Measurements from ENCODE around the gene FBXW4.
"Not testable (repeated sequence)": the region's sequence is repeated elsewhere in the genome, so short reads cannot be mapped to it uniquely, and the experiment has no call there.

FBXW4 gene

GRCh38 chr10:101653536-101653935 lies 41.4 kb downstream of the FBXW4 start:
- FAIRE-seq = no peak

DNA sequence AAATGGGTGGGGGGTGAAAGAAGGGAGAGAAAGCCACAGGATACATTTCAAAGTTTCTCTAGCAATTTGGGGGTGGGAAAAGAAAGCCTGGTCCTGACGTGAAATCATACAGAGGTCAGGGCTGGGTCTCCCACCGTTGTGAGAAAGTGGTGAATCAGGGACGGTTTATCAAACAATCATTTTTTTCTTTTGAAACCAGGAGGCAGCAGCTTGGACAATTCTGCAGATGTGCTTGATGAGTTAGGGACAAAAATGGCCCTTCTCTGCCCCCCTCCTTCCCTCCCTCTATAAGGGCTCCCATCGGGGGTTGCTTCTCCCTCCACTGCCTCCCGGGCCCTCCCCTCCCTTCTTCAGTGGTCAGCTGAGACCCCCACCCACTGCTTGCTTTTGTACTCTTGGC lies 43.6 kb downstream of the FBXW4 start:
- no peak for FAIRE-seq

DNA sequence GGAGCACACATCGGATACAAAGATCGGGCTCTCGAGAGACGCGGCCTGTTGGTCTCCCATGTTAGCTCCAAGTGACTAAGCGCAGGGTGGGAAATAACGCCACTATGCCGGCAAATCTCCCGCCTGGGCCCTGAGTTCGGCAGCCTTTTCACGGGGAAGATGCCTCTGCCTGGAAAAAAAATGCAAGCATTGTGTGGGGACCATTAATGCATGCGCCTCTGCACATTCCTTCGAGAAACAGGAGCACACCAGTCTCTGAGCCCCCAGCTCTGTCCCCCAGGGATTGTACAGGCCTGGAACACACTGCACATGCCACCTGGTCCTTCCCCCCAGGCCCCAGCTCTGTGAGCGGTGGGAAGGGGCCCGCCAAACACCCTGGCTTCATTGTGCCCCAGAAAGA lies 44.1 kb downstream of the FBXW4 start:
- no peak for FAIRE-seq

- no peak for FAIRE-seq
Measured at GRCh38 chr10:101649525-101650085, 45.4 kb downstream of the FBXW4 start.

- FAIRE-seq = no peak
Measured at GRCh38 chr10:101647255-101647654, 47.7 kb downstream of the FBXW4 start.

DNA sequence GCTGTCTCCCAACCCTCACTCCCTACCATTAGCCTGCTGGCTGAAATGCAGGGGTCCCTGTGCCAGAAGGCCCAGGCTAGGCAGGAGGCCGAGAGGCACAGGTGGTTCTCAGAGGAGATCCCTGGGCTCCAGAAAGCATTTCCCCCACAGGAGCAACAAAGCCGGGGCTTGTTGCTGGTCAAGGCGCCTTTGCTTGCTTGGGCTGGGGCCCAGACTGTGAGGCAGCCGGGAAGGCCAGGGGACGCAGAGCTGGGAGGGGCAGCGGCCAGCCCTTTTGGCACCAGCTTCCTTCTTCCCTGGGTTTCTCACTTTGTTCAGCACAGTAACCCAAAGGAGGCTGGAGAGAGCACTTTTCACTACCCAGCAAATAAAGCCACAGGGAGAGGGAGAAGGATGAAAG lies 48.6 kb downstream of the FBXW4 start:
- no peak for FAIRE-seq

GRCh38 chr10:101645659-101646058 lies 49.3 kb downstream of the FBXW4 start:
- FAIRE-seq = no peak

- no peak for FAIRE-seq
Measured at GRCh38 chr10:101644002-101644401, 51.0 kb downstream of the FBXW4 start.

- no peak for FAIRE-seq
Measured at GRCh38 chr10:101643546-101643945, 51.4 kb downstream of the FBXW4 start.

DNA sequence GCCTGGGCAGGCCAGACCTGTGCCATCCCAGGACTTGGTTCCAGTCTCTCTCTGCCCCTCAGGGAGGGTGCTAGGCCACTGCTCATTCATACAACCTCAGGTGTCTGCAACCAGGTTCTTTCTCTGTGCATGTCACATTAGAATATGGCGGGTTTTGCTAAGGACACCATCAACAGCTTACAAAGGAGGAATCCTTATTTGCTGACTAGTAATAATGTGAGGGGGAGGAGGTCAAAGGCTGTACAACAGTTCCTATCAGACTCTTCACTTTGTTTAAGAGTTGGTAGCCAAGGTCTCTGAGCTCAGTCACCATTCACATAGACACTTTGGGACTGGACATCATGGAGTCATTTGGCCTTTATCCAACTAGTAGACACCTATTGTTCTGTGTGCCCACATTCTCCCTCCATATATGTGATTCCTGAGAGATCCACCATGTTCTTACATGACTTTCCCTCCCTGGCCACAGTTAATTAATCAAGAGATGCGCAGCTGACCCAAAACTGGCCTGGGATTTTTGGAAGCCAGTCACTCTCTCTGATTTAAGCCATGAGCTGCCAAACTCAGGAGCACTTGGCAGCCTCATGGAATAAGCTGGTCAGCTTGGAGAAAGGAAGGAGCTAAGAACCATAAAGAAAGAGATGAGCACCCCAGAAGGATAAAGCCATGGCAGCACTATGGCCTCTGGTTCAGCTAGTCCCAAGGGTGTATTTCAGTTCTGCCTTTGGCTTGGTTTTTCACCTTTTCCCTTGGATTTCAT lies 55.6 kb downstream of the FBXW4 start:
- no peak for FAIRE-seq

GRCh38 chr10:101633510-101633909 lies 61.5 kb downstream of the FBXW4 start:
- not testable (repeated sequence) for FAIRE-seq

- FAIRE-seq = no peak
Measured at GRCh38 chr10:101631821-101632475, 63.0 kb downstream of the FBXW4 start.

GRCh38 chr10:101630633-101630920 lies 64.4 kb downstream of the FBXW4 start:
- FAIRE-seq = no peak

DNA sequence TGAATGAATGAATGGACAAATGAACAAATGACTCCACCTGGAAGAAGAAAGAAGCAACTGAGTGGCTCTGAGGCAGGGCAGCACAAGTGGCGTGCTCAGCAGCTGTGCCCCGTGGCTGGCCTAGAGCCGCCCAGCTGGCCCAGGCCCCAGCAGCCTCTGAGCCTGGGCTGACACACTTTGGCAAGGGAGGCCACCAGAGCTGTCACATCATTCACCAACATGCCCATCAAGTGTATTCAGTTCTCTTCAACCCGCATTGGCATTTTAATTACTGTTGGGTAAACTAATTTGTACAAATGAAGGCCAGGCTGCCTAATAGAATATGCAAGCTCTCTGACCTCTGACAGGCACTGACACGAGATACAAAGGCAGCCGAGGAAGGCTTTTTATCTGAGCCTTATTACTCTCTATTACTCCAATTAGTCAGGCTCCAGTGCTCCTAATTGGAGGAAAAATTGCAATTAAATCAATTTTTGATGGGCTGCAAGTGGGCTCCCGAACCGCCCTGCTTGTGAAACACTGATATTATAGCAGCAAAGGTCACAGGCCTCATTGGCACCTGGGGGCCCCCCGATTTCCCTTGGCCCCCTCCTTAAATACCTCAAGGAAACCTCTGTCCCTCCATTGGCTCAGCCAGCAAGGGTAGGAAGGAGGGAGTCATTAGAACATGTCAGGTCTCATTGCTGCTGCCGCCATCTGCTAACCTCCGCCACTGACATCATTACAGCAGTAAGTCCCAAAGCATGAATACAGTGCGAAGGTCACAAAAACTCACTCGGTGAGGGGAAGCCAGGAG lies 64.9 kb downstream of the FBXW4 start:
- FAIRE-seq = no peak

DNA sequence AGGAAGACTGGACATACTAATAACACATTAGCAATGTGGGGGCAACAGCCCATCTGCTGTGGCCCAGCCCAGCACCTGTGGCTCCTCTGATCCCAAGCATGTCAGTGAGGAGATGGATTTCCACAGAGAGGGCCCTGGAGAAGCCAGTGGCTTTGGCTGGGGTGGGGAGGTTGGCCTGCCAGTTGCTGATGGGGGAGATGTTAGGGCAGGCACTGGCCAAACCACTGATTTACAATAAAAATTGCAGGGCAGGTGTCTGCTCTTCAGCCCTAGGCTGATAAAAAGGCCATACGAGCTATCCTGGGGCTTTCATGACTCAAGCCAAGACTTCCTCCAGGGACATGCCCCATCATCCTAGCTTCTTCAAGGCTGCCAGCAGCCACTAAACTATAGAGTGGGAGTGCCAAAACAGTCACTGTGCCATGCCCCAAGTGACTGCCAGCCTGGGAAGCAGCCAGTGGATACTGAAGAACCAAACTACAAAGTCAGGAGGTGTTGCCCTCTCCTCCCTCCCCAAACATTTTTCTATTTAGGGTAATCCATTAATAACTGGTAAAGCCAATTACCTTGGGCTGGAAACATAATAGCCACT lies 69.1 kb downstream of the FBXW4 start:
- no peak for FAIRE-seq

DNA sequence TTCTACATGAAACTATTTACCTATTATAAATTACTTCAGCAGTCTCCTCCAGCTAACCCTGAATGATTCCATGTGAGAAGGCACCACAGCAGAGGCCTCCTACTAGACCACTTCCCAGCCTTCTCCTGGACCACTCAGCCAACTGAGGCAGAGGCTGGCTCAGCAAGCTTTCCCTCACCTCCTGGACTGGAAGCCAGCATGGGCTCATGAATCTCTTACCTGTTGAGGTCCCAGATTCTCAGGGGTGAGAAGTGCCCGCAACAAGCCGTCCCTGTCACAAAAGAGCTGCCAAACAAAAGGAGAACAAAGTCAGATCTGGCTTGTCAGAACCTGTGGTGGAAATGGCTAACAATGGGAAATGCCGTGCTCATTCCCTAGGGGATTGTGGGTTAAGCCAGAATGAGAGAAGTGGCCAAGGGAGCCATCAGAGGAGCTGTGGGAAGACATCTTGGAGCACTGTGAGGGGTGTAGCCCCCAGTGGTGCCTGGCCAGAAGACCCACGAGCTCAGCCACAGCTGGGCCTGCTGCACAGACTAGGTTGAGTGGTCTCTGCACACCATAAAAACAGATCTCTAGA lies 70.4 kb downstream of the FBXW4 start:
- FAIRE-seq = no peak

- no peak for FAIRE-seq
Measured at GRCh38 chr10:101623528-101623927, 71.4 kb downstream of the FBXW4 start.

DNA sequence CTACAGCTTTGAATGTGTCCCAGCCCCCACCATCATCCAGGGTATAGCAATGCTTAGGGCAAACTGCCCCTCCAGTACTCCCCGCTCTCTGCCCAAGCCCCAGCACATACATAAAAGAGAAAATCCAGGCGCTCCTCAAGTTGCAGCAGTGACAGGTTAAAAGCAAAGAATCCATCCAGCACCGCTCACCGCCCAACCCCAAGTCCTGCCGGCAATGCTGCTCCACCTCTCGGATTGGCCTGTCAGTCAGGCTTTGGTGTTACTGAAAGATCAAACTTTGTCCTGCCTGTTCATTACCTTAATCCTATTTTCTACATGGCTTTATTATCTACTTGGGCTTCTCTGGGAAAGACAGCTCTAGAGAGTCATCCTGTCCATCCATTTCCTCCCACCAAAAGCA lies 75.0 kb downstream of the FBXW4 start:
- no peak for FAIRE-seq

- FAIRE-seq = no peak
Measured at GRCh38 chr10:101618871-101619270, 76.1 kb downstream of the FBXW4 start.

GRCh38 chr10:101617824-101618568 lies 77.0 kb downstream of the FBXW4 start:
- FAIRE-seq = no peak

DNA sequence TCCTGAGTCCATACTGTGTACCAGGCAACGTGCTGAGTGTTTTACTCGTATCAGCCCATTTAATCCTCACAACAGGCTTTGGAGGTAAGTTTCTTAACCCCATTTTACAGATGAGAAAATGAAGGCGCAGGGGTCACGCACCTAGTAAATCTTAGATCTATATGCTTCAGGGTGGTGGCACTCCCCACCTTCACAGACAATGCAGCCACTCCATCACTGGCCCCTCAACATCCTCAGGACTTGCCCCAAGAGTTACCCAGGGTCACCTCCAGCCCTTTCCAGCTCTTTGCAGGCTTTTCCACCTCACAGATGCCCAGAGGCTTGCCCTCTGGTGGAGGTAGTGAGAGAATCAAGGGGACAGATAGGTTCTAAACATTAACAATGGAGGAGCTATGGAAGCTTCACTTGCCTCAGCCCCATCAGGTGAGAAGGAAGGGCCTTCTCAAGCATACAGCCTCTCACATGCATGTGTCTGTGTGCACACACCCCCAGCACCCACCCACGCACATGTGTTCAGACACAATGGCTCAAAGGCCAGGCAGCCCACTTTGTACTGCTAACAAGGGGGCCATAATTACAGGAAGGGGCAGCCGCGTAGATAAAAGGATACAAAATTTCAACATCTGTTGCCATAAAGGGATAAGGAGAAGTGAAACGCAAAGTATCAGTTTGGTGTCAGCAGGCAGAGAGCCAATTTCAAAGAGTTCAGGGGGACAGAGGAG lies 77.7 kb downstream of the FBXW4 start:
- FAIRE-seq = no peak

Measured in endometrium (tissue), 2 donors.